HG02571 (cell line): ENCODE data around the gene PVR.
"Not testable (repeated sequence)": the region's sequence is repeated elsewhere in the genome, so short reads cannot be mapped to it uniquely, and the experiment has no call there.

ENCODE experiments used
- ATAC-seq: cut with Tn5 transposase; IDR thresholded peaks from one replicate; pipeline ENCODE4 v1.9.1; 2021; ENCODE audit warnings: mild to moderate bottlenecking, moderate library complexity; ENCODE audit not compliant: unreplicated experiment

PVR gene

DNA sequence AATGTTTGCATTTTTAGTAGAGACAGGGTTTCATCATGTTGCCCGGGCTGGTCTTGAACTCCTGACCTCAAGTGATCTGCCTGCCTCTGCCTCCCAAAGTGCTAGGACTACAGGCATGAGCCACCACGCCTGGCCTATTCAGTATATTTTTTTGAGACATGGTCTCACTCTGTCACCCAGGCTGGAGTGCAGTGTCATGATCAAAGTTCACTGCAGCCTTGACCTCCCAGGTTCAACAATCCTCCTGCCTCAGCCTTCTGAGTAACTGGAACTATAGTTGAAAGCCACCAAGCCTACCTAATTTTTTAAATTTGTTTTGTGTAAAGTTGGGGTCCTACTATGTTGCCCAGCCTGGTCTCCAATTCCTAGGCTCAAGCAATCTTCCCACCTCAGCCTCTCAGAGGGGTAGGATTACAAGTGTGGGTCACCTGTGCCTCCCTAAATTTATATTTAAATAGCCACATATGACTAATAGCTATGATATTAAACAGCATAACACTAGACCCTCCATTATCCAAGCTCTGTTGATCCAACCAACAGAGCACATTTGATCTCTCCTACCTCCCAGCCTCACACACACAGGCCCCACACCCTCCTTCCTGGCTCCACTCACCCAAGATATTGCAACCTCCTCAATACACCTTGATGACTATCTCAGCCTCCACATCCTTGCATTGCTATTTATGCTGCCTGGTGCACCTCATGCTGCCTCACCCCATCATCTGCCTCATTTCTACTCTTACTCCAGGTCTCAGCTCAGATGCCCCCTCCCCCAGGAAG lies 25.5 kb downstream of the PVR start:
- ATAC-seq = no peak

DNA sequence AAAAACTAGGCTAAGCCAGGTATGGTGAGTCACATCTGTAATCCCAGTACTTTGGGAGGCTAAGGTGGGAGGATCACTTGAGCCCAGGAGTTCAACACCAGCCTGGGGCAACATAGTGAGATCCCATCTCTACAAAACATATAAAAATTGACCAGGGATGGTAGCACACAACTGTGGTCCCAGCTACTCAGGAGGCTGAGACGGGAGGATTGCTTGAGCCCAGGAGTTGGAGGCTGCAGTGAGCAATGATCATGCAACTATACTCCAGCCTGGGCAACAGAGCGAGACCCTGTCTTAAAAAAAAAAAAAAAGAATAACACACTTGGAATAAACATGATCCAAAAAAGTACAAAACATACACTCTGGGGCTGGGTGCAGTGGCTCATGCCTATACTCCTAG lies 26.3 kb downstream of the PVR start:
- not testable (repeated sequence) for ATAC-seq

DNA sequence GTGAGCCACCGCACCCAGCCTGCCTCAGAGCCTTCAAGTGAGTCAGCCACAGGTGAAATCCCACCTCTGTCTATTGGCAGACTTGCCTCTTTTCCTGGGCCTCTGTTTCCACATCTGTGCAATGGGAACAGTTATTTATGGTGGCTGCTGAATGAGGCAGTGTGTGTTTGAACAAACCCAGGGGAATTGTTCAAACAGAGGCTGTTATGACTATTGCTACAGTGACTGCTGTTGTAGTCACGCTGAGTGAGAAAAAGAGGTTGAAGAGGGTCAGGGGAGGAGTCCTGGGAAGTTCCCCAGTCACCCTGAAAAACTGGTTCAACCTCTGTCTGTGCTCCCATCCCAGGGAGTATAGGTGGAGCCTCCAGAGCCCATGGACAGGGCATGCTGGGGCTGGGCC lies 27.7 kb downstream of the PVR start, which contains the start of gene CEACAM19:
CEACAM19 (plus strand) TSS at position 83 of the 400 bp plus-strand sequence. CDS start 450 bp downstream, outside the sequence.
- no peak for ATAC-seq

DNA sequence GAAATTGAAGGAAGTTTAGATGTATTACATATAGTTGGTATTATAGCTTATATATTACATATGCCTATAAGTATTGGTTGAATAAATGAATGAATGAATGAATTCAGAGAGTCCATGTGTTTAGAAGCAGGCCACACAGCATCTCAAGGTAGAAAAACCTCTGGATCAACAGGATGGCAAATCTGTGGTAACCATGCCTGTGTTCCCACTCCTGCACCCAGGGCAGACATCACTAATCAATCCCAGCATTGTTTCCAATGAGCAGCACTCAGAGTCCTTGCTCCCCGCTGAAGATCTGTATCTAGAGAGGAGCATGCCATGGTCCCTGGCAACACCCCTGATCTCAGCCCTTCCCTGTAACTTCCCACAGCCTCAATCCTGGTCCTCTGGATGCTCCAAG lies 28.5 kb downstream of the PVR start:
- no peak for ATAC-seq

DNA sequence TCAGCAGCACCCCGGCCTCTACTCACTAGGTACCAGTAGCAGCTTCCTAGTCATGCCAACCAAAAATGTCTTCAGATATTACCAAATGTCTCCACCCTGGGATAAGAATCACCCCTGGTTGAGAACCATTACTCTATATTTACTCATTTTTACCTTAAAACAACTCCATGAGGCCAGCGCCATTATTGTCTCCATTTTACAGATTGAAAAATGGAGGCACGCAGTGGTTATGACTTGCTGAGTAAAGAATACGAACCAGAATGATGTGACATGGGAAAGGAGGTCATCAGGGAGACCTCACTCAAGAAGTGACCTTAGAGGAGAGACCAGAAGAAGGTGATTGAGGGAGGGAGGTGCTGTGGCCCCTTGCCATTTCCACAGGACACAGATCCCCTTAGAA lies 29.8 kb downstream of the PVR start:
- ATAC-seq = no peak

DNA sequence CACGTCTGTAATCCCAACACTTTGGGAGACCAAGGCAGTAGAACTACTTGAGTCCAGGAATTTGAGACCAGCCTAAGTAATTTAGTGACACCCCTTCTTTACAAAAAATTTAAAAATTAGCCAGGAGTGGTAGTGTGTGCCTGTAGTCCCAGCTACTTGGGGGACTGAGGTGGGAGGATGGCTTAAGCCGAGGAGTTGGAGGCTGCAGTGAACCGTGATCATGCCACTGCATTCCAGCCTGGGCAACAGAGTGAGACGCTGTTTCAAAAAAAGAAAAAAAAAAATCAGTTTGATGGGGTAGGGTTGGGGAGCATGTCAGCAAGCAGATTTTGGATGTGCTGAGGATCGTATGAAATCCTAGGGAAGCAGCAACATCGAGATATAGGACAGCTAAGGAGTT lies 31.8 kb downstream of the PVR start:
- ATAC-seq = no peak

DNA sequence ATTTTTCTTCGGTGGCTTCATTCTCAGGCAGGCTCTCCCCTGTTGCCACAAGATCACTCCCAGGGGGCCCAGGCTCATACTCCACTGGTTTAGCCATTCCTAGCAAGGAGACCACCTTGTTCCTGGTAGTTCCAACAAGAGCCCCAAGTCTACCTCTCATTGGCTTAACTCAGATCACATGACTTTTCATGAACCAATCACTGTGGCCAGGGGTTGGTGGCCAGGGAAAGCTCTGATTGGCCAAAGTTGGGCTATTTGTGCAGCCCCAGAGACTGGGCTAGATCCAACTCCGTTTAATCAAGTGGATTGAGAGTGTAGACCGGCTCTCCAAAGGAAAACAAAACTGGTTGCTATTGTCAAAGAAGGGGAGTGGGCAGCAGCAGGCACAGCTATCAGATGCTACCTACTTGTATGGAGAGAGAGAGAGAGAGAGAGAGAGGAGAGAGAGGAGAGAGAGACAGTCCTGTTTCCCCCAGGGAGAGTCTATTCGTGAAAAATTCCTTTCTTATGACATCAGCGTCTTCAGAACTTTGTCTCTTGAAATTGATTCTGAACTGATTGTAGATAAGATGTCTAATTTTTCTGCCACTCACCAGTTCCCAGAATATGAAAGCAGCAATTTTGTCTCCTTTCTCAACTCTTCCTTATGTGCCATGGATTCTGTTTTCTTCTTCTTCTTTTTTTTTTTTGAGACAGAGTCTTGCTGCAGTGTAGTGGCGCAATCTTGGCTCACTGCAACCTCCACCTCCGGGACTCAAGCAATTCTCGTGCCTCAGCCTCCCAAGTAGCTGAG lies 33.5 kb downstream of the PVR start:
- ATAC-seq = no peak

DNA sequence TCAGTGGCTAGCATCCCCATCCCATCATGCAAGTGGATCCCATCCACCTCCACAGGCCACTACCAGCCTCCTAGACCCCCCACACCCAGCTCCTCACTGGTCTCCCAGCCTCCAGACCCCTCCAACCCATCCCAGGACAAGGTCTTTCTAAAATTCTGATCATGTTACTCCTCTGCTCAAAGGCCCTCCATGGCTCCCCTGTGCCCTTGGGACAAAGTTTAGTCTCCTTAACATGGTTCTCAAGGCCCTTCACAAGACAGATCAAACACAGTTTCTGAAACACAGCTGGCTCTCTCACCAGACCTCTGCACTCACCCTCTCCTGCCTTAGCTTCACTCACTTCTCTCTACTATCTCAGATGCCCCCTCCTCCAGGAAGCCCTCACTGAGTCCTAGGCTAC lies 36.8 kb downstream of the PVR start:
- ATAC-seq = no peak

DNA sequence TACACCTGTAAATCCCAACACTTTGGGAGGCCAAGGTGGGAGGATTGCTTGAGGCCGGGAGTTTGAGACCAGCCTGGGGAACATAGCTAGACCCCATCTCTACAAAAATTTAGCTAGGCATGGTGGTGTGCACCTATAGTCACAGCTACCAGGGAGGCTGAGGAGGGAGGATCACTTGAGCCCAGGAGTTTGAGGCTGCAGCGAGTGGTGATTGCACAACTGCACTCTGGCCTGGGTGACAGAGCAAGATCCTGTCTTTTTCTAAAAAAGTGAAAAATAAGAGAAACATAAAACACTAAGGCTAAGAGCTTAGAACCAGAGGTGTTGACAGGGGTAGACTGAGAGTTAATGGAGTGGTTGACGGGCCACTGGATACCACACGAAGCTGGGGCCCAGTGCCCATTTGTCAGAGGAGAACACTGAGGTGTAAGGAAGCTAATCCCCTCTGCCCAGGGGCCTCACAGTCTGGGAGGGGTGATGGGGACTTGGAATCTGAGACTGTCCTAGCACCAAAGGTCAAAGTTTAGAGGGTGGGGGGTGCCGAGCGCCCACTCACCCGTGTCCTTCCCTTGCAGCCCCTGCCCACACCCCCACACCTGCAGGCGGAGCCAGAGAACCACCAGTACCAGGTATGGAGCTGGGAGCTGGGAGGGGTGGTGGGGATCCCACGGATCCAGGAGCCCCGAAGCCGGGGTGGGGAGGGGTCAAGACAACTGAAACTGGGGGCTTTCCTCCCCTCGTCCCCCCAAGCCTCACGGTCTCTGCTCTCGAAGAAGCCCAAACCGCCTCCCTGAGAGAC lies 38.5 kb downstream of the PVR start:
- no peak for ATAC-seq

DNA sequence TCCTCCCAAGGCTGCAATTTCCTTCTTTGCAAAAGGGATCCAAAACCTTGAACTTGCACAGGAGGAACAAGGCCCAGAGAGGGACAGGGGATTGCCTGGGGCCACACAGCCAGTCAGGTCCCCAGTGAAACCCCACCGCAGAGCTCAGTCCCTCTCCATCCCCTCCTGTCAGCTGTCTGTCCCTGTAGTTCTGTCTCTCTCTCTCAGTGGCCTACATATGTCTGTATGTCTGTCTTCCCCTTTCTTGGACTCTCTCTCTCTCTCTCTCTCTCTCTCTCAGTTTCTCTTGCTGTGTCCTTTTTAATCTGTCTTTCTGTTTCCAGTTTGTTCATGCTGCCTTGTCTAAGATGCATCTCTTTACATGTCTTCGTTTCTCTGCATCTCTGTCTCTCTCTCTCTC lies 39.1 kb downstream of the PVR start:
- ATAC-seq = no peak

DNA sequence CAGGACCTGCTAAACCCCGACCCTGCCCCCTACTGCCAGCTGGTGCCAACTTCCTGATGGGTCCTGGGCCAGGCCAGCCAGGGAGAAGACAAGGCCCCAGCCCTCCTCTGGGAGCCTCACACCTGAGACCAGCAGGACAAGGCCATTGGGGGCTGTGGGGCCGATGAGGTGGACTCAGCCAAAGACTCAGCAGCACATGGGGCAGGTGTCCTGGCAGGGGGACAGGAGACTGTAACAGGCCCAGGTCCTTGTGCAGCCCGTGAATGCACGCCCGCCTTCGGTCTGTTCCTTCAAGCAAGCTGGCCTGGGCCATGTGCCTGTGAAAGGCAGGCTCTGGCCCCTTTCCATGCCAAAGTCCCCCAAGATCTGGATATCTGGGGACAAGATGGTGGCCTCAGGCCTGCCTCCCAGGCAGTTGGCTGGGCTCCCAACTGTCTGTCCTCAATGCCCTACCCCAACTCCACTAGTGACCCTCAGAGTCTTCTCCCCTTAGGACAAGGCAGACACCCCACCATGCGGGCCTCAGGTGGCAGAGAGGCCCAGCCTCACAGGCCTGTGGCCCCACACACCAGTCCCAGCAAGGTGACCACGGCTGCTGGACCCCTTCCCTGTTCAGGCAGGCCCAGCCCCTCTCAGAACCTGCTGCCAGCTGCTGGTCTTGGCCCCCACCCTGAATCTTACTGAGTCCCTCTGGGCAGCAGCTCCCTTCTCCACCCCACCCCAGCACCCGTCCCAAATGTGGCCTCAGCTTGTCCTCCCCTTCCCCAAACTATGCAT lies 39.9 kb downstream of the PVR start:
- ATAC-seq = no peak

DNA sequence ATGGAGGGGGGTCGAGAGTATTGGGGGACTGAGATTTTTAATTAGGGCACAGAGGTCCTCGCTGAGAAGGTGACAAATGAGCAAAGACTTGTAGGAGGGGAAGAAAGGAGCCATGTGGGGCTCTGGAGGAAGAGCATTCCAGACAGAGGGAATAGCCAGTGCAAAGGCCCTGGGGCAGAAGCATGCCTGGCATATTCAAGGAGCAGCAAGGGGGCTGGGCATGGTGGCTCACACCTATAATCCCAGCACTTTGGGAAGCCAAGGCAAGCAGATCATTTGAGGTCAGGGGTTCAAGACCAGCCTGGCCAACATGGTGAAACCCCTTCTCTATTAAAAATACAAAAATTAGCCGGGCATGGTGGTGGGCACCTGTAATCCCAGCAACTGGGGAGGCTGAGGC lies 40.7 kb downstream of the PVR start:
- not testable (repeated sequence) for ATAC-seq

DNA sequence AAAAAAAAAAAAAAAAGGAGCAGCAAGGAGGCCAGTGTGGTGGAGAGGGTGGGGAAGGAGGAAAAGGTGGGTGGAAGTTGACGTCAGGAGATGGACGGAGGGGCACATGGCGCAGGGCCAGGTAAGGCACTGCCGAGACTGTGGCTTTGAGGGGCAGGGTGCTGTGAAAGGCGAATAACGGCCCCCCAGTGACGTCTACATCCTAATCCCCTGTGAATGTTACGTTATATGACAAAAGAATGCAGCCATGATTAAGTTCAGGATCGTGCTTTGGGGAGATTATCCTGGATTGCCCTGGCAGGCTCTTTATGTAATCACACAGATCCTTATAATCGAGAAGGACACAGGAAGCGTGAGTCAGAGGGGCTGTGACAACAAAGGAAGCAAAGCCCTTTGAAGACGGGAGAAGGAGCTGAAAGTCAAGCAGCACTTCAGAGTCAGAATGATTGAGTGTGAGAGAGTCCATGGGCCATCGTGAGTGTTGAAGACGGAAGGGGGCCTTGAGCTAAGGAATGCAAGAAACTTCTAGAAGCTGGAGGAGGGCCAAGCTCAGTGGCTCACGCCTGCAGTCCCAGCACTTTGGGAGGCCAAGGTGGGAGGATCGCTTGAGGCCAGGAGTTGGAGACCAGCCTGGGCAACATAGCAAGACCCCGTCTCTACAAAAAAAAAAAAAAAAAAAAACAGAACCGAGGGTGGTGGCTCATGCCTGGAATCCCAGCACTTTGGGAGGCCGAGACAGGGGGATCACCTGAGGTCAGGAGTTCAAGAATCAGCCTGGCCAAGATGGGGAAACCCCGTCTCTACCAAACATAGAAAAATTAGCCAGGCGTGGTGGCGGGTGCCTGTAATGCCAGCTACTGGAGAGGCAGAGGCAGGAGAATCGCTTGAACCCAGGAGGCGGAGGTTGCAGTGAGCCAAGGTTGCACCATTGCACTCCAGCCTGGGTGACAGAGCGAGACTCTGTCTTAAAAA lies 41.5 kb downstream of the PVR start:
- no peak for ATAC-seq

DNA sequence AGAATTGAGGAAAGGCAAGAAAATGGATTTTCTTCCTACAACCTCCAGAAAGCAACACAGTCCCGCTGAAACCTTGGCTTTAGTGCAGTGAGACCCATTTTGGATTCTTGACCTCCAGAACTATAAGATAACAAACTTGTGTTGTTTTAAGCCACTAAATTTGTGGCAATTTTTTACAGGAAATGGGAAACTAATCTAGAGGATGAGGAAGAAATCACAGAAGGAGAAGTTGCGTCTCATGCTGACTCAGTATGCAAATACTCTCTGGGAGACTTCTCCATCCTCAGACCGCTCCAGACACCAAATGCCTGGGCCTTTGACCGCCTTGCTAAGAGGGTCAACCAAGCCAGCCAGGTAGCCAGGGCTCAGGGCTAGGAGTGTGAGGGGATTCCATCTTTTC lies 42.2 kb downstream of the PVR start:
- no peak for ATAC-seq

DNA sequence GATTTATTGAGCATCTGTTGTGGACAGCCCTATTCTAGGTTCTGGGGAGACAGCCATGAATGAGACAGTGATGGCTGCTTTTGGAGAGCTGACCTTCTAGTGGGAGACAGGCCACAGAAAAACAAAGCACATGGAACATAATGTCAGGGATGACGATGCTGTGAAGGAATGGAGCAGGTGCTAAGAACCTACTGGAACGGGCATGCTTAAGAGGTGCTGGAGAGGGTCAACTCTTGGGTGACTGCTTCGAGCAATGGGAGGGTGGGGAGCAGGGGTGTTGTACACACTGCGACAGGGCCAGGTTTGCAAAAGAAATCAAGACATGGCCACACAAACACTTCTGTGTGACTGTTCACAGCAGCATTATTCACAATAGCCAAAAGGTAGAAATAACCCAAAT lies 43.2 kb downstream of the PVR start:
- ATAC-seq = no peak

DNA sequence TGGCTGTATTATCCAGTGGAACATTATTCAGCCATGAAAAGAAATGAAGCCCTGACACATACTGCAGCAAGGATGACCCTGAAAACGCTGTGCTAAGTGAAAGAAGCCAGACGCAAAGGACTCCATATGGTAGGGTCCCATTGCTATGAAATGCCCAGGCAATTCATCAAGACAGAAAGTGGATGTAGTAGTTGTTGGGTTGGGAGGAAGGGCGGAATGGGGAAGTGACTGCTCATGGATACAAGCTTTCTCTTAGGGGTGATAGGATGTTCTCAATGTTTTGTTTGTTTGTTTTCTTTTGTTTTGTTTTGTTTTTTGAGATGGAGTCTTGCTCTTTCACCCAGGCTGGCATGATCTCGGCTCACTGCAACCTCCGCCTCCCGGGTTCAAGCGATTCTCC lies 44.2 kb downstream of the PVR start:
- no peak for ATAC-seq

DNA sequence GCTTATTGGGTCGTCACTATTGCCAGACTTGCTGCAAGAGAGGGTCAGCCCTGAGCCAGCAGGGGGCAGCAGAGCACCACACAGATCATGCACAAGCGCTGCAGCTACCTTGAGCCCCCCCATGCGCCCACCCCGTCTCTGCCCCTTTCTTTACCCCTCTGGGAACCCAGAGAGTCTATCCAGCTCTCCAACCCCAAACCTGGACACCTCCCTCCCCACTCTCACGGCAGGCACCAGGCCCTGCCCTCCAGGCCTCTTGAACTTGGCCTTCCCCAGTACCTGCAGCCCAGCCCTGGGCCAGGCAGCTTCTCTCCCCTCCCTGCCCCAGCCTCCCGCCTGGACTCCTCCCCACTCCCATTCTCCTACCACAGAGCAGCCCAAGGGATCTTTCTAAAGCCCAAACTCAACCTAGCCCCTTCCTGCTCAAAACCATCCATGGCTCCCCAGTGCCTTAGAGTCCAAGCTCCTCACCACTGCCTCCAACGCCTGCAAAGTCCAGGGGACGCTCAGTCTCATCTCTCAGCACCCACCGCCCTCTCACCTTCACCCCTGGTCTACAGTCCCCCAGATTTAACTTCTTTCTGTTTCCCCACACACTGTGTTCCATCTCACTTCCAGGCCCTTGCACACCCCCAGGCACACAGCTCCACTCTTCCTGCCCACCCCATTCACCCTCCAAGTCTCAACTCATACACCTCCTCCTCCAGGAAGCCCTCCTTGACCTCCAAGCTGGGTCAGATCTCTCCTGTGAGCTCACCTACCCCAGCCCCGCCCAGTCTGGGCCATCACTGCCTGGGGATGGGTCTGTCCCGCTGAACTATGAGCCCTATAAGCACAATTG lies 45.8 kb downstream of the PVR start:
- ATAC-seq = no peak

DNA sequence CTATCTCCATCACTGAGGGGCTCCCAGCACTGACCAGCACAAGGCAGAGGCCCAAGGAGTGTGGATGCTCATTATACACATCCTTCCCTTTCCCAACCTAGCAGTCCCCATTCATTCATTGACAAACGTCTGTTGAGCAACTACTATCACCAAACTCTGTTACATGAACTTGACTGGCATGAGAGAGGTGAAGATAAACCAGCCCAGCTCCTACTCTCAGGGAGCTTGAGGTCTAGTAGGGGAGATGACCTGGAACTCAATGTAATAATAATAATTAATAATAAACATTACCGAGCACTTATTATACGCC lies 46.4 kb downstream of the PVR start:
- no peak for ATAC-seq

DNA sequence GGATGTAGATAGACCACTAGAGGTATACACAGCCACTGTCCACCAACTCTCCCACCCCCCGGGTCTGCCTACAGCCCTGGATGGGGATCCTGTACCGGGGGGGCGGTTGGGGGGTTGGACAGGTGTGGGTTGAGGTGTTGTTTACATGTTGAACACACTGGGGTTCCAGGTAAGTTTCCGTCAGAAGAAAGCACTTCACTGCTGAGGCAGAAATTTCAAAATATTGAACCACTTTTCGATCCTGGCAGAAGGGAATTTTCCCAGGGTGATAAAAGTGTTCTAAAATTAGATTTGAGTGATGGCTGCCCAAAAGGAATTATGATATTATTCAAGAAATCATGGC lies 48.6 kb downstream of the PVR start:
- peak; percentile 16 for ATAC-seq
